Measurements from ENCODE around the gene PAH. TPM values are rescaled to one million over a fixed set of nuclear protein-coding genes. Genes with fewer than 3 reads are reported as not detected.

Gene PAH
- total RNA-seq, 2 experiments from 2014 or later, result not detected

DNA sequence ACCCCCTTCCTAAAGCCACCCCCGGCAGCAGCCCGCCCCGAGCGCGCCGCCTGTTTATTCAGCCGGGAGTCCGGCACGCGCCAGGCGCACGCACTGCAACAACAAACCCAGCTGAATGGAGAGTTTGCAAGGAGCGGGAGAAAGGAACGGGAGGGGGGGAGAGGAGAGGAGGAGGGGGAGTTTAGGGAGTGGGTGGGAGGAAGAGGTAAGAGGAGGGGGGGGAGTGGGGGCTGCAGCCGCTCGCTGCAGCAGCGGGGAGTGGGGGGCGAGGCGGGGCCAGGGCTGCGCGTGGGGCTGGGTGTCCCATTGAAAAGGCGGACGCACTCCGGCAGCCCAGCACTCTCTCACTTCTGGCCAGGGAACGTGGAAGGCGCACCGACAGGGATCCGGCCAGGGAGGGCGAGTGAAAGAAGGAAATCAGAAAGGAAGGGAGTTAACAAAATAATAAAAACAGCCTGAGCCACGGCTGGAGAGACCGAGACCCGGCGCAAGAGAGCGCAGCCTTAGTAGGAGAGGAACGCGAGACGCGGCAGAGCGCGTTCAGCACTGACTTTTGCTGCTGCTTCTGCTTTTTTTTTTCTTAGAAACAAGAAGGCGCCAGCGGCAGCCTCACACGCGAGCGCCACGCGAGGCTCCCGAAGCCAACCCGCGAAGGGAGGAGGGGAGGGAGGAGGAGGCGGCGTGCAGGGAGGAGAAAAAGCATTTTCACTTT lies 40.5 kb upstream of the PAH start, which contains the start of gene ASCL1:
Gene ASCL1, plus strand, starts transcription at position 336 of the 712 bp plus-strand sequence. CDS start 571 bp downstream, outside the sequence.
- H3K27ac ChIP-seq (ENCODE audit: low read depth in 1 of 2, low read length in 2 of 2), result no peak within 1 kb of the TSS
- Mint-ChIP-seq H3K27me3 (peaks cover 92% of the 10 kb centered on the region), H3K36me3 (ENCODE audit: low read depth) (no peaks in the 10 kb centered on the region), H3K9me3 (no peaks in the 10 kb centered on the region), H3K4me3 (peak within 1 kb of the TSS; percentile 34), H3K4me1 (ENCODE audit: low read depth) (peaks cover 7% of the 10 kb centered on the region), H3K27ac (no peak within 1 kb of the TSS)
- H3K4me3 ChIP-seq (ENCODE audit: low read length), result no peak within 1 kb of the TSS
- TF ChIP-seq, protein P1, sequence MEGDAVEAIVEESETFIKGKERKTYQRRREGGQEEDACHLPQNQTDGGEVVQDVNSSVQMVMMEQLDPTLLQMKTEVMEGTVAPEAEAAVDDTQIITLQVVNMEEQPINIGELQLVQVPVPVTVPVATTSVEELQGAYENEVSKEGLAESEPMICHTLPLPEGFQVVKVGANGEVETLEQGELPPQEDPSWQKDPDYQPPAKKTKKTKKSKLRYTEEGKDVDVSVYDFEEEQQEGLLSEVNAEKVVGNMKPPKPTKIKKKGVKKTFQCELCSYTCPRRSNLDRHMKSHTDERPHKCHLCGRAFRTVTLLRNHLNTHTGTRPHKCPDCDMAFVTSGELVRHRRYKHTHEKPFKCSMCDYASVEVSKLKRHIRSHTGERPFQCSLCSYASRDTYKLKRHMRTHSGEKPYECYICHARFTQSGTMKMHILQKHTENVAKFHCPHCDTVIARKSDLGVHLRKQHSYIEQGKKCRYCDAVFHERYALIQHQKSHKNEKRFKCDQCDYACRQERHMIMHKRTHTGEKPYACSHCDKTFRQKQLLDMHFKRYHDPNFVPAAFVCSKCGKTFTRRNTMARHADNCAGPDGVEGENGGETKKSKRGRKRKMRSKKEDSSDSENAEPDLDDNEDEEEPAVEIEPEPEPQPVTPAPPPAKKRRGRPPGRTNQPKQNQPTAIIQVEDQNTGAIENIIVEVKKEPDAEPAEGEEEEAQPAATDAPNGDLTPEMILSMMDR (IDR thresholded peaks at IDR 0.05), result no peak
- H3K4me1 ChIP-seq (ENCODE audit: insufficient read depth, low read length), result peaks cover 16% of the 10 kb centered on the region
- ChIA-PET CTCF (no interaction called here), POLR2A (no interaction called here)
- no peak for ATAC-seq (ENCODE audit: poor library complexity)
- no peaks in the 10 kb centered on the region for H3K36me3 ChIP-seq (ENCODE audit: insufficient read depth, low read length)
- H3K27me3 ChIP-seq (ENCODE audit: control insufficient read depth in 1 of 2, insufficient read depth in 2 of 2, low read length in 2 of 2), result peaks cover 52 to 86% of the 10 kb centered on the region in 2 experiments
- intact Hi-C loops (cut with DNase I, micrococcal nuclease), result no loop called here
- peaks cover 0 to 22% of the 10 kb centered on the region in 2 experiments for H3K9me3 ChIP-seq (ENCODE audit: control insufficient read depth in 1 of 2, insufficient read depth in 1 of 2, low read length in 2 of 2)
- DNase-seq, result peak in 1 of 14 experiments; percentile 14

DNA sequence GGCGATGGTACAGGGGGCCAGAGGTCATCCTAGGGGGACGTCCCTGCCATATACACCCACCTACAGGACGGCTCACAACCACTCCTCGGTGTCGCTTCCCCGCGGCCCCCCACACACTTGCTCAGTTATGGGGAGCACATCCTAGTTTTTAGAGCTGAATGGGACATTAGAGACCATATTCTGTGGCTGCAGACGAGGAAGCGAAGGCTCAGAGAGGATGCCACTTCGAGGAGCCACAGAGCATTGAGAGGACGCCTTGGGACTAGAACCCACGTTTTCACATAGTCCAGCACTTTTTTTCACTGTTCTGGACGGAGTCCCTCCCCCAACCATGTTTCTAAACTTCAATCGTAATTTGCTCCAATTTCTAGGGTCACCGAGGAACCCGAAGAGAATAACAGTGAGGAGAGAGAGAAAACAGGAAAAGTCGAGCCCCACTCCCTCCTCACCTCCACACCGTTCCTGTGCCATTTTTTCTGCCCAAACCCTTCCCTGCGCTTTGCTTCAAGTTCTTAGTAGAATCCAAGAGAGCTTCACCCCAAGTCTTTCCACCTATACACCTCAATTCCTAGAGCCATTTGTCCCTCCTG lies 39.8 kb upstream of the PAH start:
- peaks cover 12% of the 10 kb centered on the region for H3K4me1 ChIP-seq (ENCODE audit: insufficient read depth, low read length)
- no peaks in the 10 kb centered on the region for H3K9me3 Mint-ChIP-seq
- H3K4me1 Mint-ChIP-seq (ENCODE audit: low read depth), result peaks cover 2% of the 10 kb centered on the region
- H3K4me3 Mint-ChIP-seq, result no peak overlapping the region
- DNase-seq, result no peak
- no peak overlapping the region for H3K4me3 ChIP-seq (ENCODE audit: low read length)
- no peak overlapping the region for H3K27ac Mint-ChIP-seq
- H3K36me3 ChIP-seq (ENCODE audit: insufficient read depth, low read length), result no peaks in the 10 kb centered on the region
- H3K36me3 Mint-ChIP-seq (ENCODE audit: low read depth), result no peaks in the 10 kb centered on the region
- ChIA-PET CTCF (no interaction called here), POLR2A (no interaction called here)
- no peak for ATAC-seq (ENCODE audit: poor library complexity)
- no peak overlapping the region for H3K27ac ChIP-seq (ENCODE audit: low read depth in 1 of 2, low read length in 2 of 2)
- H3K9me3 ChIP-seq (ENCODE audit: control insufficient read depth in 1 of 2, insufficient read depth in 1 of 2, low read length in 2 of 2), result peaks cover 0 to 19% of the 10 kb centered on the region in 2 experiments
- intact Hi-C loops (cut with DNase I, micrococcal nuclease), result no loop called here
- peaks cover 48 to 85% of the 10 kb centered on the region in 2 experiments for H3K27me3 ChIP-seq (ENCODE audit: control insufficient read depth in 1 of 2, insufficient read depth in 2 of 2, low read length in 2 of 2)
- peaks cover 92% of the 10 kb centered on the region for H3K27me3 Mint-ChIP-seq
- TF ChIP-seq, protein P1 (IDR thresholded peaks at IDR 0.05), result no peak

DNA sequence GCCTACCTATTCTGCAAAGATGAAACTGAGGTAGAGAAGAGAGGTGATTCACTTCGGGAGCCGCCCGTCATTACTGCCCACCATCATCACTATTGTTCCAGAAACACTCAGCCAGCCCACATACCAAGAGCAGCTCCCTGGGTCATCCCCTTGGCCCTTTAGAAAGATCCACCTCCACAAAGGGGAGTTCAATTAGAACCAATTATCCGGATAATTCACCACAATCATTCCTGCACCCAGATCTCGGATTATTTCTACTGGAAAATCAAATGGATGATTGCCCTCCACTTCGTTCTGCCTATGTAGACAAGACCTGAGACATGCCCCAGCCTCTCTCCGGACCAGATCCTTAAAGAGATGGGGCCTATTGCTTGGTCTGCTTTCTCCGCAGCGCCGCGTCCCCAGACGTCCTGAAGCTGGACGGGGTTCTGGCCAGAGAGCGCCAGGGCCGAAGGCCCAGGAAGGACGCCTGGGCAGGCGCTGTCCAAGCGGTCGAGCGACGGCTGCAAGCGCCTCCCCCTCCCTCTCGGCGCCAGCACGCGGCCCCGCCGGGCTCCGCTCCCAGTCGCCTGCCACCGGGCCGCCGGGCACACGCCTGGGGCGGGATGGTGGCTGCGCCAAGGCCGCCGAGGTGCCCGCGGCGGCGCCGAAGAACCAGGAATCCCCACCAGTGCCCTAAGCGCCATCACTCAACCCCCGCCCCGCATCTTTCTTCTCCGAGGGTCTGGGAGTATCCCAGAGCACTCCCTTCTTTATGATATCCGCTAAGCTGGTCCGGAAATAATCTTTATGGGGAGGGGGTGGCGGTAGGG lies 39.1 kb upstream of the PAH start:
- TF ChIP-seq, protein P1 (IDR thresholded peaks at IDR 0.05), result no peak
- intact Hi-C loops (cut with DNase I, micrococcal nuclease), result no loop called here
- H3K4me1 ChIP-seq (ENCODE audit: insufficient read depth, low read length), result peaks cover 12% of the 10 kb centered on the region
- Mint-ChIP-seq H3K27ac (no peak overlapping the region), H3K36me3 (ENCODE audit: low read depth) (no peaks in the 10 kb centered on the region), H3K4me3 (no peak overlapping the region), H3K27me3 (peaks cover 92% of the 10 kb centered on the region), H3K4me1 (ENCODE audit: low read depth) (no peaks in the 10 kb centered on the region), H3K9me3 (no peaks in the 10 kb centered on the region)
- DNase-seq (no peak), ATAC-seq (ENCODE audit: poor library complexity) (no peak)
- no peak overlapping the region for H3K27ac ChIP-seq (ENCODE audit: low read depth in 1 of 2, low read length in 2 of 2)
- peaks cover 44 to 85% of the 10 kb centered on the region in 2 experiments for H3K27me3 ChIP-seq (ENCODE audit: control insufficient read depth in 1 of 2, insufficient read depth in 2 of 2, low read length in 2 of 2)
- H3K9me3 ChIP-seq (ENCODE audit: control insufficient read depth in 1 of 2, insufficient read depth in 1 of 2, low read length in 2 of 2), result peaks cover 0 to 19% of the 10 kb centered on the region in 2 experiments
- H3K36me3 ChIP-seq (ENCODE audit: insufficient read depth, low read length), result no peaks in the 10 kb centered on the region
- H3K4me3 ChIP-seq (ENCODE audit: low read length), result no peak overlapping the region
- CTCF ChIA-PET, result no interaction called here
- POLR2A ChIA-PET, result no interaction called here

Measured in CD4-positive, alpha-beta T cell (primary cell).